ENCODE data around the gene ADAMTS2. TPM values are rescaled to one million over a fixed set of nuclear protein-coding genes. Genes with fewer than 3 reads are reported as not detected.

ADAMTS2 gene
- total and polyA plus RNA-seq, 2 donors (not counting 3 experiments of a cell fraction or from before 2014, with no cell fraction given) = not detected

GRCh38 chr5:179304466-179304865 is 40.8 kb downstream of the ADAMTS2 start:
- DNase-seq (ENCODE audit: low read depth, low spot score) (no peak), FAIRE-seq (no peak)
- H3K9me3 ChIP-seq (replicated peaks; ENCODE audit: control insufficient read depth, insufficient read depth, low read length) = peaks cover 2% of the 10 kb centered on the region
- H3K9ac ChIP-seq (replicated peaks; ENCODE audit: extremely low read depth, insufficient read depth, low read length) = no peak overlapping the region
- no peaks in the 10 kb centered on the region for H3K79me2 ChIP-seq (ENCODE audit: control insufficient read depth, insufficient read depth, low read length)
- dilution Hi-C loops (cut with MboI; ENCODE audit: extremely low pct_ligation_motif_present, low sequenced_read_pairs) (no loop called here), intact Hi-C loops (cut with micrococcal nuclease) (no loop called here)
- no peaks in the 10 kb centered on the region for H4K20me1 ChIP-seq (replicated peaks; ENCODE audit: control insufficient read depth, extremely low read depth, insufficient read depth, low read length)
- ChIA-PET CTCF (no interaction called here), POLR2A (no interaction called here)
- no peak overlapping the region for H3K27ac ChIP-seq (ENCODE audit: insufficient read depth, low read depth, low read length)
- TF ChIP-seq MYC (IDR thresholded peaks at IDR 0.05; ENCODE audit: low read depth, low read length) (no peak), JUN (IDR thresholded peaks at IDR 0.05; ENCODE audit: borderline replicate concordance, insufficient read depth, insufficient read length, low read depth) (no peak), POLR2A (IDR thresholded peaks at IDR 0.05; ENCODE audit: low read depth, low read length) (no peak), FOS (IDR thresholded peaks at IDR 0.05; ENCODE audit: borderline replicate concordance, insufficient read depth, low read length) (no peak), GATA2 (IDR thresholded peaks at IDR 0.05; ENCODE audit: insufficient read depth, insufficient read length, low read depth, low read length) (no peak), POLR2AphosphoS5 (IDR thresholded peaks at IDR 0.05; ENCODE audit: insufficient read depth, low read depth, low read length) (no peak), CTCF (IDR thresholded peaks at IDR 0.05; ENCODE audit: extremely low read depth in 1 of 2, insufficient read depth in 1 of 2, low read depth in 1 of 2, low read length in 2 of 2) (no peak), EZH2 (IDR thresholded peaks at IDR 0.05; ENCODE audit: borderline replicate concordance, low read depth, low read length, severe bottlenecking) (no peak)
- TF ChIP-seq, protein P1, sequence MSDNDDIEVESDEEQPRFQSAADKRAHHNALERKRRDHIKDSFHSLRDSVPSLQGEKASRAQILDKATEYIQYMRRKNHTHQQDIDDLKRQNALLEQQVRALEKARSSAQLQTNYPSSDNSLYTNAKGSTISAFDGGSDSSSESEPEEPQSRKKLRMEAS (IDR thresholded peaks at IDR 0.05; ENCODE audit: insufficient read depth, insufficient read length) = no peak
- H3K4me1 ChIP-seq (ENCODE audit: control insufficient read depth, extremely low read depth, insufficient read depth, low read length) = no peaks in the 10 kb centered on the region
- H3K4me3 ChIP-seq (replicated peaks in 1 of 3; ENCODE audit: insufficient read depth in 1 of 3, low read depth in 1 of 3, low read length in 3 of 3) = no peak overlapping the region
- no peaks in the 10 kb centered on the region for H3K9me1 ChIP-seq (replicated peaks; ENCODE audit: control insufficient read depth, extremely low read depth, insufficient read depth, low read length)
- no TSS peak for BruUV-seq (replicated peaks)
- no peak overlapping the region for H2AFZ ChIP-seq (ENCODE audit: low read depth, low read length)
- no peak overlapping the region for H3K4me2 ChIP-seq (ENCODE audit: insufficient read depth, low read length)
- no peaks in the 10 kb centered on the region for H3K36me3 ChIP-seq (ENCODE audit: control insufficient read depth in 2 of 2, extremely low read depth in 1 of 2, insufficient read depth in 2 of 2, low read length in 2 of 2)
- no peaks in the 10 kb centered on the region for H3K27me3 ChIP-seq (ENCODE audit: control insufficient read depth in 2 of 2, insufficient read depth in 2 of 2, low read length in 2 of 2)
